Retinal pigment epithelial cell (primary cell): ENCODE data around the gene KCNJ10.

Experiments used
- DNase-seq: peaks from one replicate; pipeline ENCODE4 v3.0.0-alpha.2; 2010; ENCODE audit warnings: low read depth
- H3K4me3 ChIP-seq: 2 replicates; pipeline ENCODE4 v1.5.1; 2011; ENCODE audit warnings: mild to moderate bottlenecking, low read length, control low read depth, moderate library complexity
- CTCF ChIP-seq: conservative IDR thresholded peaks from 2 replicates; pipeline ENCODE4 v1.5.1; 2011; ENCODE audit warnings: low read depth, low read length, control low read depth, inconsistent platforms

Gene KCNJ10

GRCh38 chr1:160097911-160098851 lies 28.2 kb upstream of the KCNJ10 start, which contains the start of gene IGSF8:
IGSF8 (minus strand) TSS chr1:160098619; CDS start chr1:160098472, 147 bp downstream.
- DNase-seq, result no peak
- H3K4me3 ChIP-seq, result peak within 1 kb of the TSS; percentile 69
- no peak for TF ChIP-seq CTCF

GRCh38 chr1:160097151-160097910 lies 27.4 kb upstream of the KCNJ10 start:
- TF ChIP-seq CTCF, result no peak
- no peak for DNase-seq
- H3K4me3 ChIP-seq, result peak overlapping the region; percentile 66

- no peak for TF ChIP-seq CTCF
- DNase-seq, result no peak
- H3K4me3 ChIP-seq, result no peak overlapping the region
Observed at GRCh38 chr1:160096274-160097116, 26.5 kb upstream of the KCNJ10 start.

- no peak overlapping the region for H3K4me3 ChIP-seq
- DNase-seq, result no peak
Observed at GRCh38 chr1:160095382-160096105, 25.6 kb upstream of the KCNJ10 start.

GRCh38 chr1:160094806-160095205 lies 24.8 kb upstream of the KCNJ10 start:
- TF ChIP-seq CTCF, result no peak
- no peak for DNase-seq
- no peak overlapping the region for H3K4me3 ChIP-seq

More at GRCh38 chr1:160095382-160096105, 25.6 kb upstream of the KCNJ10 start:
- no peak for TF ChIP-seq CTCF

GRCh38 chr1:160094291-160094625 lies 24.3 kb upstream of the KCNJ10 start:
- no peak for DNase-seq
- TF ChIP-seq CTCF, result no peak
- H3K4me3 ChIP-seq, result no peak overlapping the region
